SK-N-SH (cell line): Measurements from ENCODE around the gene RRAD. TPM values are rescaled to one million over a fixed set of nuclear protein-coding genes. Genes with fewer than 3 reads are reported as not detected.

ENCODE experiments used
- CTCF ChIA-PET: fragments of 300-600, 350-600 bp; formaldehyde crosslinking; extraction: SDS; loops from one replicate; lab custom pipeline; 2021; lab: Yijun Ruan, JAX
- POLR2A ChIA-PET: fragments of 350-600 bp; sonication (Branson Sonifier 250); formaldehyde crosslinking; extraction: SDS; loops from one replicate; lab custom pipeline; 2020; ENCODE audit warnings: antibody characterized with exemption, inconsistent platforms; lab: Yijun Ruan, JAX
- DNase-seq: peaks from one replicate; pipeline ENCODE4 v3.0.0; 2012
- H2AFZ ChIP-seq: fragments of 200-600 bp; sonication (generic); 2 replicates; pipeline ENCODE4 v1.8.1; 2016; ENCODE audit warnings: antibody characterized with exemption, mild to moderate bottlenecking, low read depth
- H3F3A ChIP-seq: fragments of 200-600 bp; sonication (generic); replicated peaks from 2 replicates; pipeline ENCODE3; 2016; ENCODE audit warnings: antibody characterized with exemption, mild to moderate bottlenecking; ENCODE audit not compliant: insufficient read depth
- H3K27ac ChIP-seq, 2 experiments: fragments of 200-500 bp in 1 of 2; fragments of 200-600 bp in 1 of 2; sonication (Bioruptor generic) in 1 of 2; sonication (generic), shearing (Covaris generic) in 1 of 2; 2 replicates each; pipeline versions ENCODE4 v1.5.1 to v1.6.1; 2014 to 2016; ENCODE audit warnings: low read depth in 2 of 2, inconsistent platforms in 1 of 2, low read length in 1 of 2, mild to moderate bottlenecking in 1 of 2, mixed read lengths in 1 of 2
- H3K27me3 ChIP-seq: fragments of 200-600 bp; sonication (generic), shearing (Covaris generic); 2 replicates; pipeline ENCODE4 v1.6.1; 2016; ENCODE audit warnings: mixed run types; ENCODE audit not compliant: insufficient read depth
- H3K36me3 ChIP-seq, 2 experiments: fragments of 200-500 bp in 1 of 2; fragments of 200-600 bp in 1 of 2; sonication (Bioruptor generic) in 1 of 2; sonication (generic) in 1 of 2; replicated peaks in 1 of 2; 2 replicates each; pipeline versions ENCODE3 to v1.5.1; 2014 to 2016; ENCODE audit warnings: low read length in 1 of 2, mild to moderate bottlenecking in 1 of 2; ENCODE audit not compliant: insufficient read depth in 2 of 2, control insufficient read depth in 1 of 2
- H3K4me1 ChIP-seq, 2 experiments: fragments of 200-500 bp in 1 of 2; fragments of 200-600 bp in 1 of 2; sonication (Bioruptor generic) in 1 of 2; sonication (generic), shearing (Covaris generic) in 1 of 2; 2 replicates each; pipeline versions ENCODE4 v1.5.1 to v1.6.1; 2014 to 2016; ENCODE audit warnings: low read depth in 1 of 2, low read length in 1 of 2, mixed run types in 1 of 2; ENCODE audit not compliant: insufficient read depth in 2 of 2, control insufficient read depth in 1 of 2
- H3K4me2 ChIP-seq: fragments of 200-600 bp; sonication (generic), shearing (Covaris generic); 2 replicates; pipeline ENCODE4 v1.6.1; 2017; ENCODE audit warnings: mixed run types
- H3K4me3 ChIP-seq, 2 experiments: fragments of 200-500 bp in 1 of 2; fragments of 200-600 bp in 1 of 2; sonication (Bioruptor generic) in 1 of 2; sonication (generic), shearing (Covaris generic) in 1 of 2; 2 replicates each; pipeline versions ENCODE4 v1.5.1 to v1.8.1; 2014 to 2016; ENCODE audit warnings: low read depth in 2 of 2, inconsistent platforms in 1 of 2, low read length in 1 of 2, mild to moderate bottlenecking in 1 of 2, mixed read lengths in 1 of 2, moderate library complexity in 1 of 2
- H3K79me2 ChIP-seq: fragments of 200-600 bp; sonication (generic); 2 replicates; pipeline ENCODE4 v1.8.1; 2017; ENCODE audit warnings: mild to moderate bottlenecking; ENCODE audit not compliant: insufficient read depth
- H3K9ac ChIP-seq: fragments of 200-600 bp; sonication (generic); 2 replicates; pipeline ENCODE4 v1.6.1; 2017; ENCODE audit warnings: mixed run types
- H3K9me2 ChIP-seq: fragments of 200-600 bp; sonication (generic); 2 replicates; pipeline ENCODE4 v1.6.1; 2017; ENCODE audit warnings: mixed run types
- H3K9me3 ChIP-seq: fragments of 200-600 bp; sonication (generic); 2 replicates; pipeline ENCODE4 v1.6.1; 2017; ENCODE audit warnings: mixed run types, mild to moderate bottlenecking, moderate library complexity
- H4K20me1 ChIP-seq: fragments of 200-600 bp; sonication (generic); 2 replicates; pipeline ENCODE4 v1.6.1; 2017; ENCODE audit warnings: mild to moderate bottlenecking, mixed run types; ENCODE audit not compliant: insufficient read depth
- CHD2 ChIP-seq: fragments of 150-350 bp; IDR thresholded peaks from 2 replicates; pipeline ENCODE4 v1.6.1; 2018; ENCODE audit warnings: low read length; ENCODE audit not compliant: partially characterized antibody
- ELF1 ChIP-seq: IDR thresholded peaks from 2 replicates; pipeline ENCODE4 v1.4.0; 2012
- FOXJ3 ChIP-seq: sonication (generic); formaldehyde crosslinking; IDR thresholded peaks from 2 replicates; pipeline ENCODE4 v1.5.1; 2020; ENCODE audit warnings: mild to moderate bottlenecking, missing genetic modification reagents
- FOXM1 ChIP-seq: IDR thresholded peaks from 2 replicates; pipeline ENCODE4 v1.4.0; 2012; ENCODE audit warnings: low read depth, mild to moderate bottlenecking
- GABPA ChIP-seq: IDR thresholded peaks from 2 replicates; pipeline ENCODE4 v1.4.0; 2012; ENCODE audit warnings: low read depth, mild to moderate bottlenecking
- GATA2 ChIP-seq: sonication (generic); formaldehyde crosslinking; IDR thresholded peaks from 2 replicates; pipeline ENCODE4 v1.5.0; 2020; ENCODE audit warnings: mild to moderate bottlenecking, missing genetic modification reagents
- MXI1 ChIP-seq: IDR thresholded peaks from 2 replicates; pipeline ENCODE4 v1.6.1; 2012; ENCODE audit warnings: mild to moderate bottlenecking, low read depth, low read length, improper control_type of control experiment
- NFIC ChIP-seq: IDR thresholded peaks from 2 replicates; pipeline ENCODE4 v1.4.0; 2012; ENCODE audit warnings: borderline replicate concordance
- NRF1 ChIP-seq: IDR thresholded peaks from 2 replicates; pipeline ENCODE4 v1.6.1; 2012; ENCODE audit warnings: low read depth, mild to moderate bottlenecking, low read length
- POLR2AphosphoS5 ChIP-seq: IDR thresholded peaks from 2 replicates; pipeline ENCODE4 v1.6.1; 2012; ENCODE audit warnings: low read depth, low read length
- RAD21 ChIP-seq: IDR thresholded peaks from 2 replicates; pipeline ENCODE4 v1.6.1; 2012; ENCODE audit warnings: mild to moderate bottlenecking, low read length
- RCOR1 ChIP-seq: fragments of 150-350 bp; IDR thresholded peaks from 2 replicates; pipeline ENCODE4 v1.6.1; 2017; ENCODE audit warnings: antibody characterized with exemption, low read length
- TAF1 ChIP-seq: IDR thresholded peaks from 2 replicates; pipeline ENCODE4 v1.6.1; 2012; ENCODE audit warnings: low read depth, mild to moderate bottlenecking, low read length, moderate library complexity, borderline replicate concordance
- TEAD4 ChIP-seq: IDR thresholded peaks from 2 replicates; pipeline ENCODE4 v1.4.0; 2012; ENCODE audit warnings: mild to moderate bottlenecking, borderline replicate concordance; ENCODE audit not compliant: insufficient read depth
- WGBS: methylation state at CpG from one replicate; pipeline ENCODE4 v1.1.6; 2017; ENCODE audit warnings: low lambda C conversion rate; 5-methylcytosine and 5-hydroxymethylcytosine counted together
- polyA plus RNA-seq, 3 experiments: library from polyadenylated mRNA; depleted of rRNA; stranded (reverse); fragments of >200 nt; gene quantifications; 2 replicates each; pipeline ENCODE4 v1.2.3, GENCODE V29; 2012
- TF ChIP-seq, protein P1 (sequence below): IDR thresholded peaks from 2 replicates; pipeline ENCODE4 v1.6.1; 2012; ENCODE audit warnings: mild to moderate bottlenecking, low read depth, low read length, moderate library complexity
- TF ChIP-seq, protein P2 (sequence below): IDR thresholded peaks from 2 replicates; pipeline ENCODE4 v1.4.0; 2012; ENCODE audit warnings: low read depth, borderline replicate concordance

The RRAD gene
- polyA plus RNA-seq, 1 of the 3 experiments (the other 2 are of a cell fraction) = 9.3 TPM

GRCh38 chr16:66915041-66915440, 10.3 kb downstream of the RRAD start:
- no peaks in the 10 kb centered on the region; a peak in 1 of 4 replicates for H3K4me1 ChIP-seq
- no peak overlapping the region for H2AFZ ChIP-seq
- WGBS = 31% methylated on average over 7 of the region's 7 CpGs
- no peak for DNase-seq
- no peak overlapping the region for H3K4me2 ChIP-seq
- no peaks in the 10 kb centered on the region for H3K36me3 ChIP-seq
- H3K9ac ChIP-seq = no peak overlapping the region
- no peaks in the 10 kb centered on the region for H4K20me1 ChIP-seq
- H3K9me2 ChIP-seq = no peaks in the 10 kb centered on the region
- no peak overlapping the region for H3K4me3 ChIP-seq
- H3K9me3 ChIP-seq = no peaks in the 10 kb centered on the region
- no peak overlapping the region for H3K27ac ChIP-seq
- H3K27me3 ChIP-seq = no peaks in the 10 kb centered on the region
- no peaks in the 10 kb centered on the region for H3K79me2 ChIP-seq
- H3F3A ChIP-seq = no peaks in the 10 kb centered on the region
- TF ChIP-seq TEAD4 = no peak
- TF ChIP-seq GATA2 = no peak
- TF ChIP-seq GABPA = no peak
- TF ChIP-seq, protein P1, sequence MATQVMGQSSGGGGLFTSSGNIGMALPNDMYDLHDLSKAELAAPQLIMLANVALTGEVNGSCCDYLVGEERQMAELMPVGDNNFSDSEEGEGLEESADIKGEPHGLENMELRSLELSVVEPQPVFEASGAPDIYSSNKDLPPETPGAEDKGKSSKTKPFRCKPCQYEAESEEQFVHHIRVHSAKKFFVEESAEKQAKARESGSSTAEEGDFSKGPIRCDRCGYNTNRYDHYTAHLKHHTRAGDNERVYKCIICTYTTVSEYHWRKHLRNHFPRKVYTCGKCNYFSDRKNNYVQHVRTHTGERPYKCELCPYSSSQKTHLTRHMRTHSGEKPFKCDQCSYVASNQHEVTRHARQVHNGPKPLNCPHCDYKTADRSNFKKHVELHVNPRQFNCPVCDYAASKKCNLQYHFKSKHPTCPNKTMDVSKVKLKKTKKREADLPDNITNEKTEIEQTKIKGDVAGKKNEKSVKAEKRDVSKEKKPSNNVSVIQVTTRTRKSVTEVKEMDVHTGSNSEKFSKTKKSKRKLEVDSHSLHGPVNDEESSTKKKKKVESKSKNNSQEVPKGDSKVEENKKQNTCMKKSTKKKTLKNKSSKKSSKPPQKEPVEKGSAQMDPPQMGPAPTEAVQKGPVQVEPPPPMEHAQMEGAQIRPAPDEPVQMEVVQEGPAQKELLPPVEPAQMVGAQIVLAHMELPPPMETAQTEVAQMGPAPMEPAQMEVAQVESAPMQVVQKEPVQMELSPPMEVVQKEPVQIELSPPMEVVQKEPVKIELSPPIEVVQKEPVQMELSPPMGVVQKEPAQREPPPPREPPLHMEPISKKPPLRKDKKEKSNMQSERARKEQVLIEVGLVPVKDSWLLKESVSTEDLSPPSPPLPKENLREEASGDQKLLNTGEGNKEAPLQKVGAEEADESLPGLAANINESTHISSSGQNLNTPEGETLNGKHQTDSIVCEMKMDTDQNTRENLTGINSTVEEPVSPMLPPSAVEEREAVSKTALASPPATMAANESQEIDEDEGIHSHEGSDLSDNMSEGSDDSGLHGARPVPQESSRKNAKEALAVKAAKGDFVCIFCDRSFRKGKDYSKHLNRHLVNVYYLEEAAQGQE = no peak
- no peak for TF ChIP-seq NRF1
- no peak for TF ChIP-seq RCOR1
- no peak for TF ChIP-seq FOXM1
- TF ChIP-seq NFIC = no peak
- TF ChIP-seq ELF1 = no peak
- TF ChIP-seq, protein P2, sequence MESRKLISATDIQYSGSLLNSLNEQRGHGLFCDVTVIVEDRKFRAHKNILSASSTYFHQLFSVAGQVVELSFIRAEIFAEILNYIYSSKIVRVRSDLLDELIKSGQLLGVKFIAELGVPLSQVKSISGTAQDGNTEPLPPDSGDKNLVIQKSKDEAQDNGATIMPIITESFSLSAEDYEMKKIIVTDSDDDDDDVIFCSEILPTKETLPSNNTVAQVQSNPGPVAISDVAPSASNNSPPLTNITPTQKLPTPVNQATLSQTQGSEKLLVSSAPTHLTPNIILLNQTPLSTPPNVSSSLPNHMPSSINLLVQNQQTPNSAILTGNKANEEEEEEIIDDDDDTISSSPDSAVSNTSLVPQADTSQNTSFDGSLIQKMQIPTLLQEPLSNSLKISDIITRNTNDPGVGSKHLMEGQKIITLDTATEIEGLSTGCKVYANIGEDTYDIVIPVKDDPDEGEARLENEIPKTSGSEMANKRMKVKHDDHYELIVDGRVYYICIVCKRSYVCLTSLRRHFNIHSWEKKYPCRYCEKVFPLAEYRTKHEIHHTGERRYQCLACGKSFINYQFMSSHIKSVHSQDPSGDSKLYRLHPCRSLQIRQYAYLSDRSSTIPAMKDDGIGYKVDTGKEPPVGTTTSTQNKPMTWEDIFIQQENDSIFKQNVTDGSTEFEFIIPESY = no peak
- no peak for TF ChIP-seq MXI1
- no peak for TF ChIP-seq FOXJ3 (CRISPR knock-in tag)
- TF ChIP-seq TAF1 = no peak
- TF ChIP-seq CHD2 = no peak
- TF ChIP-seq RAD21 = no peak
- no peak for TF ChIP-seq POLR2AphosphoS5
- POLR2A ChIA-PET = no interaction called here
- CTCF ChIA-PET = interaction anchor here (1.0 to 1.2 kb wide), 2 partner anchors 13 to 20 kb away, joined by 4 to 6 read pairs; no protein-coding TSS in a partner anchor
